GM12865 (cell line): ENCODE results near the gene SNAP23.
A peak's percentile ranks its signal among the peaks of the same experiment; 100 is the strongest.

Source experiments
- DNase-seq: peaks from one replicate; pipeline ENCODE4 v3.0.0; 2010; ENCODE audit warnings: low read depth
- H3K4me3 ChIP-seq: 2 replicates; pipeline ENCODE4 v1.5.1; 2011; ENCODE audit warnings: mild to moderate bottlenecking, low read depth, low read length, control low read depth
- TF ChIP-seq, protein P1 (sequence below): IDR thresholded peaks from 2 replicates; pipeline ENCODE4 v1.5.1; 2011; ENCODE audit warnings: low read length, control low read depth, low read depth, inconsistent platforms; ENCODE audit not compliant: insufficient read depth; ENCODE audit errors: missing control alignments

SNAP23 gene

DNA sequence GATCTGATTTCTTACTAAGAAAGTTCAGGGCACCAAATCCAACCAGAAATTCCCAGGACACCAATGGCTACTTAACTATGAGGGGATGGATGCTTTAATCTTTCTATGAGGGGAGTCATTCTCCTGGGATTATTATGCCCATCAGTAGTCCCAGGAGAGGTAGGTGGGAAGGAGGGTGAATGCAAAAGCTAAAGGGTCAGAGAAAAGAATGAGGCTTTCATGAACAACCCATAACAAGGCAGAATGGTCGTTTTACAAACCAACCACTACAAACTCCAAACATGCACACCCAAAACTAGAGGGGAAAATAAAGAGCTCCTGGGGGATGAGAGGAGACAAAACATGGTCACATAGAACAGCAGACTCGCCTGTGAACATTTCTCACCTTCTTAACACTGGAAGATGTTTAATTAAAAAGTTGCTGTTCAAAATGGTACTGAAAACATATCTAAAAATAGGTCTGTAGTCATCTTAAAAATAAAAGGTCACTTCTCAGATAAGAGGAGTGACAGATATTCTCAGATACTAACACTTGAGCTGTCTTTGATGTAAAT is 83.6 kb downstream of the SNAP23 start:
- TF ChIP-seq, protein P1, sequence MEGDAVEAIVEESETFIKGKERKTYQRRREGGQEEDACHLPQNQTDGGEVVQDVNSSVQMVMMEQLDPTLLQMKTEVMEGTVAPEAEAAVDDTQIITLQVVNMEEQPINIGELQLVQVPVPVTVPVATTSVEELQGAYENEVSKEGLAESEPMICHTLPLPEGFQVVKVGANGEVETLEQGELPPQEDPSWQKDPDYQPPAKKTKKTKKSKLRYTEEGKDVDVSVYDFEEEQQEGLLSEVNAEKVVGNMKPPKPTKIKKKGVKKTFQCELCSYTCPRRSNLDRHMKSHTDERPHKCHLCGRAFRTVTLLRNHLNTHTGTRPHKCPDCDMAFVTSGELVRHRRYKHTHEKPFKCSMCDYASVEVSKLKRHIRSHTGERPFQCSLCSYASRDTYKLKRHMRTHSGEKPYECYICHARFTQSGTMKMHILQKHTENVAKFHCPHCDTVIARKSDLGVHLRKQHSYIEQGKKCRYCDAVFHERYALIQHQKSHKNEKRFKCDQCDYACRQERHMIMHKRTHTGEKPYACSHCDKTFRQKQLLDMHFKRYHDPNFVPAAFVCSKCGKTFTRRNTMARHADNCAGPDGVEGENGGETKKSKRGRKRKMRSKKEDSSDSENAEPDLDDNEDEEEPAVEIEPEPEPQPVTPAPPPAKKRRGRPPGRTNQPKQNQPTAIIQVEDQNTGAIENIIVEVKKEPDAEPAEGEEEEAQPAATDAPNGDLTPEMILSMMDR: no peak
- no peak for DNase-seq
- no peak overlapping the region for H3K4me3 ChIP-seq

DNA sequence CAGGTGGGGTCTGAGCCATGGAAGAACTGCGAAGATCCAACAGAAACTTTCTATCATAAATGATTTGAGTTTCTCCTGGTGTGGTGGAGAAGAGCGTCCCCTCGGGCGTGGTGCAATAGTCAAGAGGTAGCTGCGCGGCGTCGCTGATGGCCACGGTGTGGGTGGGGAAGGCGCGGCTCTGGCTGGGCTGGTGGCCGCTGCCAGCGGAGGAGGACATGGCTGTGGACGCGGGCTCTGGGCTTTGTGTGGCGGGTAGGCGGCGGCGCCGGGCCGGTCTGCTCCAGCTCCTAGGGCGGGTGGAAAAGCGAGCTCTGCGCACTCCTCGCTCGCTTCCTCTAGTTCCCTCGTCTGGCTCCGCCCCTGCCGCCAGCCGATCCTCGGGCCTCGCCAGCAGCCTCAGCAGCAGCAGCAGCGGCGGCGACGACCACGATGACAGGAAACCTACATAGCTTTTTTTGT is 85.9 kb downstream of the SNAP23 start:
- H3K4me3 ChIP-seq: peak overlapping the region; percentile 60
- TF ChIP-seq, protein P1: no peak
- peak; percentile 84 for DNase-seq
